Glomerular endothelial cell (primary cell): ENCODE data around the gene THEMIS. TPM values are rescaled to one million over a fixed set of nuclear protein-coding genes. Genes with fewer than 3 reads are reported as not detected.
"Not testable (repeated sequence)": the region's sequence is repeated elsewhere in the genome, so short reads cannot be mapped to it uniquely, and the experiment has no call there.

Experiments
- DNase-seq: peaks from one replicate; pipeline ENCODE4 v3.0.0-alpha.2; 2011; ENCODE audit warnings: low read depth, low spot score; ENCODE audit errors: extremely low read depth
- total RNA-seq: library from RNA; depleted of rRNA; stranded (reverse); fragments of >200 nt; gene quantifications from 2 replicates; pipeline ENCODE4 v1.2.3, GENCODE V29; 2015

The THEMIS gene
- total RNA-seq, 1 donor from 2014 or later = not detected

- no peak for DNase-seq
Measured at GRCh38 chr6:127737768-127738167, 163.1 kb downstream of the THEMIS start.

- DNase-seq = peak; percentile 61
Measured at GRCh38 chr6:127737009-127737486, 163.8 kb downstream of the THEMIS start.

GRCh38 chr6:127732927-127733326, 167.9 kb downstream of the THEMIS start:
- DNase-seq = no peak

GRCh38 chr6:127727260-127727953, 173.5 kb downstream of the THEMIS start:
- no peak for DNase-seq

GRCh38 chr6:127725821-127726220, 175.0 kb downstream of the THEMIS start:
- no peak for DNase-seq

GRCh38 chr6:127718694-127719093, 182.2 kb downstream of the THEMIS start:
- no peak for DNase-seq

GRCh38 chr6:127717384-127717783, 183.5 kb downstream of the THEMIS start:
- DNase-seq = no peak

- DNase-seq = no peak
Measured at GRCh38 chr6:127716465-127716864, 184.4 kb downstream of the THEMIS start.

GRCh38 chr6:127710668-127711067, 190.2 kb downstream of the THEMIS start:
- DNase-seq = no peak

- no peak for DNase-seq
Measured at GRCh38 chr6:127706216-127706615, 194.6 kb downstream of the THEMIS start.

- no peak for DNase-seq
Measured at GRCh38 chr6:127695108-127695507, 205.8 kb downstream of the THEMIS start.

GRCh38 chr6:127691146-127691545, 209.7 kb downstream of the THEMIS start:
- DNase-seq = no peak

GRCh38 chr6:127690588-127690987, 210.3 kb downstream of the THEMIS start:
- no peak for DNase-seq

GRCh38 chr6:127690092-127690491, 210.8 kb downstream of the THEMIS start:
- no peak for DNase-seq

GRCh38 chr6:127687490-127687889, 213.4 kb downstream of the THEMIS start:
- not testable (repeated sequence) for DNase-seq

GRCh38 chr6:127686084-127686483, 214.8 kb downstream of the THEMIS start:
- DNase-seq = no peak

- no peak for DNase-seq
Measured at GRCh38 chr6:127684501-127684900, 216.4 kb downstream of the THEMIS start.
